Vagina (tissue), 2 donors: ENCODE measurements around the gene NR1I2. TPM values are rescaled to one million over a fixed set of nuclear protein-coding genes. Genes with fewer than 3 reads are reported as not detected.

Source experiments
- DNase-seq, 2 donors: peaks; one replicate each; pipeline ENCODE4 v3.0.0-alpha.2; 2017; ENCODE audit errors: extremely low spot score in 2 of 2
- H3K27ac ChIP-seq: fragments of 200-600 bp; sonication (generic); one replicate; pipeline ENCODE4 v1.5.1; 2019
- H3K27me3 ChIP-seq: fragments of 200-600 bp; sonication (generic); one replicate; pipeline ENCODE4 v1.5.1; 2019
- H3K36me3 ChIP-seq, 2 donors: fragments of 200-600 bp; sonication (generic); one replicate each; pipeline ENCODE4 v1.5.1; 2017 to 2019
- H3K4me1 ChIP-seq: fragments of 200-600 bp; sonication (generic); one replicate; pipeline ENCODE4 v1.5.1; 2019
- H3K4me3 ChIP-seq, 2 donors: fragments of 200-600 bp; sonication (generic); 1 replicate in 1 of 2; 2 replicates in 1 of 2; pipeline ENCODE4 v1.5.1; 2016 to 2019
- H3K9me3 ChIP-seq: fragments of 200-600 bp; sonication (generic); one replicate; pipeline ENCODE4 v1.5.1; 2019
- POLR2A ChIP-seq, 2 donors: fragments of 450-650 bp; IDR thresholded peaks; one replicate each; pipeline ENCODE4 v1.6.1; 2017; ENCODE audit warnings: antibody characterized with exemption in 2 of 2, mild to moderate bottlenecking in 2 of 2, moderate library complexity in 2 of 2
- POLR2AphosphoS5 ChIP-seq, 2 donors: sonication (generic); formaldehyde crosslinking; IDR thresholded peaks; one replicate each; pipeline ENCODE4 v1.9.0; 2017; ENCODE audit warnings: antibody characterized with exemption in 2 of 2, mild to moderate bottlenecking in 2 of 2, low read depth in 1 of 2; ENCODE audit not compliant: insufficient read depth in 1 of 2
- intact Hi-C: fragments of 100-400 bp; cut with DNase I; formaldehyde crosslinking; loops from one replicate; pipeline ENCODE4 v1.15.1; 2023
- total RNA-seq: library from RNA; depleted of rRNA; stranded (reverse); fragments of >200 nt; gene quantifications from one replicate; pipeline ENCODE4 v1.2.3, GENCODE V29; 2016
- TF ChIP-seq, protein P1 (sequence below), 3 experiments: fragments of 450-650 bp in 2 of 3; fragments of 200-600 bp in 1 of 3; sonication (generic) in 1 of 3; IDR thresholded peaks; one replicate each; pipeline ENCODE4 v1.5.1; 2017 to 2019; ENCODE audit warnings: antibody characterized with exemption in 3 of 3, mild to moderate bottlenecking in 2 of 3, moderate library complexity in 2 of 3

NR1I2 gene
- total RNA-seq, 1 donor from 2014 or later: not detected

DNA sequence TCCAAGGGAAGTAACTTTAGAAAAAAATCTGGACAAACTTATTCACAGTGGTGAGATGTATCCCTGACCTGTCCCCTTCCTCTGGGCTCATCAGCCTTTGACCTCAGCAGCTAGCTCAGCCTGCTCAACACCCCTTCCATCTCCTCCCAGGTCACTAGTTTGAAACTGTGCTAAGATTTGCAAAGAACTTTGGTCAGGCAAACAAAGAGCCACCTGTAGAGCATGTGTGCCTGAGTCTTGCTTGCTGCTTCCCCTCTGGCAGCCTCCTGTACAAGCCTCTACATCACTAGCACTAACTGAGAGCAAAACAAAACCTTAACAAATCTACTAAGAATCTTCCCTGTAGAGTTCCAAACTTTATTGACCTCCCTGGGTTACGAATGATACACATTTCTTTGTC, 43.9 kb downstream of the NR1I2 start:
- intact Hi-C loops: loop anchor here (10.0 kb wide), 1 partner anchor 669 kb away; no protein-coding TSS in a partner anchor
- Histone ChIP-seq H3K9me3 (no peaks in the 10 kb centered on the region), H3K27ac (no peak overlapping the region), H3K4me3 (no peak overlapping the region), H3K4me1 (no peaks in the 10 kb centered on the region), H3K27me3 (no peaks in the 10 kb centered on the region), H3K36me3 (peaks cover 0 to 3% of the 10 kb centered on the region in 2 donors)
- DNase-seq: no peak
- no peak for TF ChIP-seq POLR2AphosphoS5 (IDR thresholded peaks at IDR 0.05; ENCODE audit: insufficient read depth in 1 of 2, low read depth in 1 of 2)
- no peak for TF ChIP-seq POLR2A (IDR thresholded peaks at IDR 0.05)
- TF ChIP-seq, protein P1, sequence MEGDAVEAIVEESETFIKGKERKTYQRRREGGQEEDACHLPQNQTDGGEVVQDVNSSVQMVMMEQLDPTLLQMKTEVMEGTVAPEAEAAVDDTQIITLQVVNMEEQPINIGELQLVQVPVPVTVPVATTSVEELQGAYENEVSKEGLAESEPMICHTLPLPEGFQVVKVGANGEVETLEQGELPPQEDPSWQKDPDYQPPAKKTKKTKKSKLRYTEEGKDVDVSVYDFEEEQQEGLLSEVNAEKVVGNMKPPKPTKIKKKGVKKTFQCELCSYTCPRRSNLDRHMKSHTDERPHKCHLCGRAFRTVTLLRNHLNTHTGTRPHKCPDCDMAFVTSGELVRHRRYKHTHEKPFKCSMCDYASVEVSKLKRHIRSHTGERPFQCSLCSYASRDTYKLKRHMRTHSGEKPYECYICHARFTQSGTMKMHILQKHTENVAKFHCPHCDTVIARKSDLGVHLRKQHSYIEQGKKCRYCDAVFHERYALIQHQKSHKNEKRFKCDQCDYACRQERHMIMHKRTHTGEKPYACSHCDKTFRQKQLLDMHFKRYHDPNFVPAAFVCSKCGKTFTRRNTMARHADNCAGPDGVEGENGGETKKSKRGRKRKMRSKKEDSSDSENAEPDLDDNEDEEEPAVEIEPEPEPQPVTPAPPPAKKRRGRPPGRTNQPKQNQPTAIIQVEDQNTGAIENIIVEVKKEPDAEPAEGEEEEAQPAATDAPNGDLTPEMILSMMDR (IDR thresholded peaks at IDR 0.05): no peak

DNA sequence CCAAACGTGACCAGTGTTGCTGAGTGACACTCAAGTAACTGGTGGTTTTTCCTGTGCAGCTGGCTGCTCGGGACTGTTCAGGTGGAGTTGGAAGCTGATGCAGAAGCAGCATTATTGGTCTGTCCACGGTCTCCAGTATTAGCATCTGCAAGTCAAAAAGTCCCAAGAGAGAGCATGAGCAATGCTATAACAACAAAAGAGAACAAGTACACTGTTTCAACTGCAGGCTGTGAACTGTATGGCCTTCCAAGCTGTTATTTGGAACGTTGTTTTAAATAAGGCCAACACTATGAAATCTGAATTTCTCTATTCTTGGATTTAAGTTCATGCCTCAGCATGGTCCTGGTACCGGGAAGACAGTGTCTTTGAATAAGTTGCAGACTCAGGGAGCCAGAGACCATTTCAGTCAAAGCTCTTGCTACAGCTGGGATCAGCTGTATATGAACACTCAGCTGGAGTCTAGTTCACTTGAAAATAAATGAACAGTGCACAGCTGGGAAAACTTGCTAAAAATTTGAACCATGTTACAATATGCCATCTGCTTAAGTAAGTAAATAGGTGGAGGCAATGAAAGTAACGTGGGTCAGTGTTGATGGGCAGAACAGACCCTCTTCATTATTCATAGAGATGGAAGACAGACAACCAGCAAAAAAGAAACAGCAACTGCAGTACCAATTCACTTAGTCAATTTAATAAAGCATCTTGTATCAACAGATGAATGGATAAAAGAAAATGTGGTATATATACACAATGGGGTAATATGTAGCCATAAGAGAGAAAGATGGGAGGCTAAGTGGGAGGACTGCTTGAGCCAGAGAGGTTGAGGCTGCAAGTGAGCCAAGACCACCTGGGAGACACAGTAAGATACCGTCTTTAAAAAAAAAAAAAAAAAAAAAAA, 45.1 kb downstream of the NR1I2 start:
- no peaks in the 10 kb centered on the region for H3K27me3 ChIP-seq
- no peak overlapping the region for H3K27ac ChIP-seq
- no peak overlapping the region for H3K4me3 ChIP-seq
- TF ChIP-seq, protein P1 (IDR thresholded peaks at IDR 0.05): no peak
- TF ChIP-seq POLR2A (IDR thresholded peaks at IDR 0.05) (no peak), POLR2AphosphoS5 (IDR thresholded peaks at IDR 0.05; ENCODE audit: insufficient read depth in 1 of 2, low read depth in 1 of 2) (no peak)
- no peaks in the 10 kb centered on the region for H3K9me3 ChIP-seq
- DNase-seq: no peak
- H3K36me3 ChIP-seq: peaks cover 0 to 3% of the 10 kb centered on the region in 2 donors
- H3K4me1 ChIP-seq: no peaks in the 10 kb centered on the region
- intact Hi-C loops: loop anchor here (10.0 kb wide), 1 partner anchor 668 kb away; no protein-coding TSS in a partner anchor

DNA sequence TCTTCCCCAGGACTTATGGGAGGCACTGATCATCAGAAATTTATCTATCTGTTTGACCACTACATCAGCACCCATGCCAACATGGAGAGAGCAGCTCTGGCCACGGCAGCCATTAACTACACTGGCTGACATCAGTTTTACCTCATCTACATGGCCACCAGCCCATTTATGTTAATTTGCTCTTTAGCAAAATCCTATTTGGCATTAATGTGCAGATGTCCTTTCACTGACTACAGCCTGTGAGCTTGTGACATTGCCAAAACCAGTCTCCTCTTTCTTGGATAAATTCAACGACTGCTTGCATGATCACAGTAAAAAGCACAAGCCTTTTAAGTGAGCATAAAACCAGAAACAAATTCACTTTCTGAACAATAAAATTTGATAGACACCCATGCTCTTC, 47.5 kb downstream of the NR1I2 start:
- Histone ChIP-seq H3K27me3 (no peaks in the 10 kb centered on the region), H3K4me3 (no peak overlapping the region), H3K27ac (no peak overlapping the region), H3K9me3 (no peaks in the 10 kb centered on the region), H3K4me1 (no peaks in the 10 kb centered on the region), H3K36me3 (peaks cover 0 to 3% of the 10 kb centered on the region in 2 donors)
- intact Hi-C loops: loop anchor here (10.0 kb wide), 1 partner anchor 665 kb away; no protein-coding TSS in a partner anchor
- no peak for TF ChIP-seq POLR2AphosphoS5 (IDR thresholded peaks at IDR 0.05; ENCODE audit: insufficient read depth in 1 of 2, low read depth in 1 of 2)
- TF ChIP-seq POLR2A (IDR thresholded peaks at IDR 0.05): no peak
- TF ChIP-seq, protein P1 (IDR thresholded peaks at IDR 0.05): no peak
- DNase-seq: no peak

DNA sequence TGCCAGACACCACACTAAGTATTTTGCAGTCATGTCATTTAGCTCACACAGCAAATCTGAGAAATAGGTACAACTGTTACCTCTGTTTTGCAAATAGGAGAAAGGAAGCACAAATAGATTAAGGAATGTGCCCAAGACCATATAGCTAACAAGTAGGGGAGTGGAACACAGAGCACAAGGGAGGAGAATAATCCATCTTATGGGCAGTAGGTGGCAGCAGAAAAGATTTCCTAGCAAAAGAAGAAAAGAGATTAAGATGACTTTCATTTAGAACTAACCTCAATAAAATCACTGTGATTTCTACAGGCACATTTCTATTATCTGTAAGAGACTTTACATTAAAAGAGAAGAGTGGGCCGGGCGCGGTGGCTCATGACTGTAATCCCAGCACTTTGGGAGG, 49.1 kb downstream of the NR1I2 start:
- no peak for DNase-seq
- Histone ChIP-seq H3K9me3 (no peaks in the 10 kb centered on the region), H3K4me1 (no peaks in the 10 kb centered on the region), H3K27me3 (no peaks in the 10 kb centered on the region), H3K4me3 (no peak overlapping the region), H3K36me3 (peaks cover 0 to under 1% of the 10 kb centered on the region in 2 donors), H3K27ac (no peak overlapping the region)
- no peak for TF ChIP-seq POLR2A (IDR thresholded peaks at IDR 0.05)
- TF ChIP-seq, protein P1 (IDR thresholded peaks at IDR 0.05): no peak
- no peak for TF ChIP-seq POLR2AphosphoS5 (IDR thresholded peaks at IDR 0.05; ENCODE audit: insufficient read depth in 1 of 2, low read depth in 1 of 2)
- intact Hi-C loops: no loop called here

DNA sequence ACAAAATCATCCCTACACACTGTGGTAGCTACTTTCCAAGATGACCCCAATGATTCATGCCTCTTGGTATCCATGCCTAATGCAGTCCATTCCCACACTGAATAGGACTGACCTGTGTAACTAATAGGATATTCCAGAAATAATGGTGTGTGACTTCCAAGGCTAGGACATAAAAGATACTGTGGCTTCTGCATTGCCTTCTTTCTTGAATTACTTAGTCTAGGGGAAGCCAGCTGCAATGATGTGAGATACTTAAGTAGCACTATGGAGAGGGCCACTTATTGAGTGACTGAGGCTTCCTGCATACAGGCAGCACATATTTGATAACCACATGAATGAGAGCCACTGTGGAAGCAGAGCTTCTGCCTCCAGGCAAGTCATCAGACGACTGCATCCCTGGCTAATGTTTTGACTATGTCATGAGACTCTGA, 50.1 kb downstream of the NR1I2 start:
- TF ChIP-seq POLR2AphosphoS5 (IDR thresholded peaks at IDR 0.05; ENCODE audit: insufficient read depth in 1 of 2, low read depth in 1 of 2): no peak
- TF ChIP-seq, protein P1 (IDR thresholded peaks at IDR 0.05): no peak
- TF ChIP-seq POLR2A (IDR thresholded peaks at IDR 0.05): no peak
- no peak overlapping the region for H3K27ac ChIP-seq
- no peak for DNase-seq
- H3K4me3 ChIP-seq: no peak overlapping the region
- H3K4me1 ChIP-seq: no peaks in the 10 kb centered on the region
- no peaks in the 10 kb centered on the region for H3K36me3 ChIP-seq
- intact Hi-C loops: no loop called here
- H3K27me3 ChIP-seq: no peaks in the 10 kb centered on the region
- H3K9me3 ChIP-seq: no peaks in the 10 kb centered on the region
